HepG2 (cell line): Measurements from ENCODE around the gene RNF125. TPM values are rescaled to one million over a fixed set of nuclear protein-coding genes. Genes with fewer than 3 reads are reported as not detected.

Experiments
- ATF7-NPFF ChIP-seq: sonication (generic); formaldehyde crosslinking; IDR thresholded peaks from 2 replicates; pipeline ENCODE4 v1.8.1; 2023; ENCODE audit warnings: mild to moderate bottlenecking, low read depth, missing genetic modification reagents, moderate library complexity
- IKZF4 ChIP-seq: sonication (generic); formaldehyde crosslinking; IDR thresholded peaks from 2 replicates; pipeline ENCODE4 v1.5.1; 2020; ENCODE audit warnings: borderline replicate concordance, mild to moderate bottlenecking, low read depth, missing genetic modification reagents; ENCODE audit errors: not compliant biosample characterization
- MAFG ChIP-seq: sonication (generic); formaldehyde crosslinking; IDR thresholded peaks from 2 replicates; pipeline ENCODE4 v1.5.1; 2020; ENCODE audit warnings: mild to moderate bottlenecking, missing genetic modification reagents
- MXD3 ChIP-seq: IDR thresholded peaks from 2 replicates; pipeline ENCODE4 v1.6.1; 2016; ENCODE audit warnings: mild to moderate bottlenecking, missing biosample characterization, missing genetic modification reagents
- ZBTB40 ChIP-seq, 2 experiments: fragments of 450-650 bp in 1 of 2; sonication (generic) in 1 of 2; formaldehyde crosslinking in 1 of 2; IDR thresholded peaks; 2 replicates each; pipeline versions ENCODE4 v1.6.1 to v1.8.0; 2016 to 2022; ENCODE audit warnings: antibody characterized with exemption in 1 of 2, mild to moderate bottlenecking in 1 of 2, missing genetic modification reagents in 1 of 2
- ZEB1 ChIP-seq: IDR thresholded peaks from 2 replicates; pipeline ENCODE4 v1.6.1; 2012; ENCODE audit warnings: mild to moderate bottlenecking, low read depth, inconsistent platforms; ENCODE audit not compliant: insufficient replicate concordance
- ZNF616 ChIP-seq: sonication (generic); formaldehyde crosslinking; IDR thresholded peaks from 2 replicates; pipeline ENCODE4 v1.5.0; 2020; ENCODE audit warnings: low read depth, mild to moderate bottlenecking, missing genetic modification reagents
- ZNF749 ChIP-seq: sonication (generic); formaldehyde crosslinking; IDR thresholded peaks from 2 replicates; pipeline ENCODE4 v1.8.0; 2022; ENCODE audit warnings: mild to moderate bottlenecking, missing genetic modification reagents, moderate library complexity, borderline replicate concordance
- polyA plus RNA-seq, 8 experiments: library from polyadenylated mRNA; depleted of rRNA in 3 of 8; stranded (reverse) in 7 of 8; unstranded in 1 of 8; fragments of >200 nt; fragmentation: Illumina TruSeq in 4 of 8; extraction: Trizol in 4 of 8; gene quantifications; 2 replicates each; pipeline versions ENCODE4 v1.2.1 to v1.2.3, GENCODE V29; 2011 to 2016; ENCODE audit warnings: low read depth in 4 of 8, missing spikeins in 1 of 8, mixed read lengths in 1 of 8; ENCODE audit not compliant: insufficient read depth in 1 of 8
- total RNA-seq, 5 experiments: library from RNA; depleted of rRNA; stranded (reverse); fragments of >200 nt; fragmentation: Illumina TruSeq; extraction: Trizol; gene quantifications; 2 replicates each; pipeline ENCODE4 v1.2.3, GENCODE V29; 2016; ENCODE audit warnings: low read depth in 1 of 5
- TF ChIP-seq, protein P1 (sequence below): sonication (generic); formaldehyde crosslinking; IDR thresholded peaks from 2 replicates; pipeline ENCODE4 v1.4.0; 2020; ENCODE audit warnings: missing genetic modification reagents
- TF ChIP-seq, protein P2 (sequence below): sonication (generic); formaldehyde crosslinking; IDR thresholded peaks from 2 replicates; pipeline ENCODE4 v1.8.0; 2023; ENCODE audit warnings: mild to moderate bottlenecking, missing genetic modification reagents
- TF ChIP-seq, protein P3 (sequence below): sonication (generic); formaldehyde crosslinking; IDR thresholded peaks from 2 replicates; pipeline ENCODE4 v1.5.0; 2020; ENCODE audit warnings: missing genetic modification reagents, mild to moderate bottlenecking, borderline replicate concordance
- TF ChIP-seq, protein P4 (sequence below): sonication (generic); formaldehyde crosslinking; IDR thresholded peaks from 2 replicates; pipeline ENCODE4 v1.4.0; 2020; ENCODE audit warnings: missing genetic modification reagents

The RNF125 gene
- total and polyA plus RNA-seq, 2 of the 13 experiments (the other 11 are each of a cell fraction or from before 2014, with no cell fraction given), result 0.58 to 1.8 TPM

GRCh38 chr18:32092422-32093101 is 73.9 kb downstream of the RNF125 start (continued):
- TF ChIP-seq, protein P1, sequence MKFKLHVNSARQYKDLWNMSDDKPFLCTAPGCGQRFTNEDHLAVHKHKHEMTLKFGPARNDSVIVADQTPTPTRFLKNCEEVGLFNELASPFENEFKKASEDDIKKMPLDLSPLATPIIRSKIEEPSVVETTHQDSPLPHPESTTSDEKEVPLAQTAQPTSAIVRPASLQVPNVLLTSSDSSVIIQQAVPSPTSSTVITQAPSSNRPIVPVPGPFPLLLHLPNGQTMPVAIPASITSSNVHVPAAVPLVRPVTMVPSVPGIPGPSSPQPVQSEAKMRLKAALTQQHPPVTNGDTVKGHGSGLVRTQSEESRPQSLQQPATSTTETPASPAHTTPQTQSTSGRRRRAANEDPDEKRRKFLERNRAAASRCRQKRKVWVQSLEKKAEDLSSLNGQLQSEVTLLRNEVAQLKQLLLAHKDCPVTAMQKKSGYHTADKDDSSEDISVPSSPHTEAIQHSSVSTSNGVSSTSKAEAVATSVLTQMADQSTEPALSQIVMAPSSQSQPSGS (CRISPR knock-in tag), result no peak
- peak; percentile 61; the same call in 1 of the 2 replicates for TF ChIP-seq ZNF616 (CRISPR knock-in tag)
- TF ChIP-seq ZNF749 (CRISPR knock-in tag), result no peak
- TF ChIP-seq, protein P2, sequence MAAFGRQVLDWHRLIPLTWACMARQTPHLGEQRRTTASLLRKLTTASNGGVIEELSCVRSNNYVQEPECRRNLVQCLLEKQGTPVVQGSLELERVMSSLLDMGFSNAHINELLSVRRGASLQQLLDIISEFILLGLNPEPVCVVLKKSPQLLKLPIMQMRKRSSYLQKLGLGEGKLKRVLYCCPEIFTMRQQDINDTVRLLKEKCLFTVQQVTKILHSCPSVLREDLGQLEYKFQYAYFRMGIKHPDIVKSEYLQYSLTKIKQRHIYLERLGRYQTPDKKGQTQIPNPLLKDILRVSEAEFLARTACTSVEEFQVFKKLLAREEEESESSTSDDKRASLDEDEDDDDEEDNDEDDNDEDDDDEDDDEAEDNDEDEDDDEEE, result peak; percentile 18; the same call in 1 of the 2 replicates
- no peak for TF ChIP-seq ATF7-NPFF
- TF ChIP-seq, protein P3, sequence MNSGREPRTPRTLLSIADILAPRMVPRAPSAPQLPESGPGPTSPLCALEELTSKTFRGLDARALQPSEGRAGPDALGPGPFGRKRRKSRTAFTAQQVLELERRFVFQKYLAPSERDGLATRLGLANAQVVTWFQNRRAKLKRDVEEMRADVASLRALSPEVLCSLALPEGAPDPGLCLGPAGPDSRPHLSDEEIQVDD (CRISPR knock-in tag), result peak; percentile 34; the same call in 1 of the 2 replicates
- TF ChIP-seq MXD3 (CRISPR knock-in tag), result peak; percentile 57; the same call in 1 of the 2 replicates
- TF ChIP-seq MAFG (CRISPR knock-in tag), result no peak
- TF ChIP-seq, protein P4, sequence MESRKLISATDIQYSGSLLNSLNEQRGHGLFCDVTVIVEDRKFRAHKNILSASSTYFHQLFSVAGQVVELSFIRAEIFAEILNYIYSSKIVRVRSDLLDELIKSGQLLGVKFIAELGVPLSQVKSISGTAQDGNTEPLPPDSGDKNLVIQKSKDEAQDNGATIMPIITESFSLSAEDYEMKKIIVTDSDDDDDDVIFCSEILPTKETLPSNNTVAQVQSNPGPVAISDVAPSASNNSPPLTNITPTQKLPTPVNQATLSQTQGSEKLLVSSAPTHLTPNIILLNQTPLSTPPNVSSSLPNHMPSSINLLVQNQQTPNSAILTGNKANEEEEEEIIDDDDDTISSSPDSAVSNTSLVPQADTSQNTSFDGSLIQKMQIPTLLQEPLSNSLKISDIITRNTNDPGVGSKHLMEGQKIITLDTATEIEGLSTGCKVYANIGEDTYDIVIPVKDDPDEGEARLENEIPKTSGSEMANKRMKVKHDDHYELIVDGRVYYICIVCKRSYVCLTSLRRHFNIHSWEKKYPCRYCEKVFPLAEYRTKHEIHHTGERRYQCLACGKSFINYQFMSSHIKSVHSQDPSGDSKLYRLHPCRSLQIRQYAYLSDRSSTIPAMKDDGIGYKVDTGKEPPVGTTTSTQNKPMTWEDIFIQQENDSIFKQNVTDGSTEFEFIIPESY (CRISPR knock-in tag), result no peak
- TF ChIP-seq ZBTB40 (IDR thresholded peaks at IDR 0.05), result no peak
- TF ChIP-seq ZBTB40 (CRISPR knock-in tag; IDR thresholded peaks at IDR 0.05), result 0 out of 2 replicates have a peak, but pooled peaks have one; percentile 42
- no peak for TF ChIP-seq ZEB1
- TF ChIP-seq IKZF4 (CRISPR knock-in tag), result peak; percentile 10
